Left ventricle myocardium inferior (tissue), 1 donor: ENCODE measurements around the gene VGF. TPM values are rescaled to one million over a fixed set of nuclear protein-coding genes. Genes with fewer than 3 reads are reported as not detected.
"Not testable (repeated sequence)": the region's sequence is repeated elsewhere in the genome, so short reads cannot be mapped to it uniquely, and the experiment has no call there.

Experiments used
- DNase-seq: peaks from one replicate; pipeline ENCODE4 v3.0.0-alpha.2; 2020
- H3K27ac ChIP-seq: fragments of 200-600 bp; replicated peaks from 2 replicates; pipeline ENCODE4 v1.8.0; 2021
- H3K27me3 ChIP-seq: fragments of 200-600 bp; 2 replicates; pipeline ENCODE4 v1.8.0; 2021; ENCODE audit warnings: low read depth
- H3K36me3 ChIP-seq: fragments of 200-600 bp; 2 replicates; pipeline ENCODE4 v1.8.0; 2021
- H3K4me1 ChIP-seq: fragments of 200-600 bp; 2 replicates; pipeline ENCODE4 v1.8.0; 2021
- H3K4me3 ChIP-seq: fragments of 200-600 bp; 2 replicates; pipeline ENCODE4 v1.8.0; 2021; ENCODE audit warnings: mild to moderate bottlenecking, moderate library complexity
- H3K9me3 ChIP-seq: fragments of 200-600 bp; replicated peaks from 2 replicates; pipeline ENCODE4 v1.8.0; 2021
- CTCF ChIP-seq: fragments of 200-600 bp; IDR thresholded peaks from 2 replicates; pipeline ENCODE4 v1.8.0; 2021; ENCODE audit warnings: antibody characterized with exemption, mild to moderate bottlenecking, borderline replicate concordance
- intact Hi-C: fragments of 100-400 bp; cut with micrococcal nuclease; formaldehyde crosslinking; loops from one replicate; pipeline ENCODE4 v1.11.0; 2022
- total RNA-seq: library from RNA; stranded (reverse); fragmentation: NEBNext Ultra II Directional; extraction: Animal tissue kit (Norgen Biotek cat#: 25700); gene quantifications from one replicate; pipeline ENCODE4 v1.2.1, GENCODE V29; 2021
- donor health status: DM: no; HTN: yes; CAD: no; lungs with severe emphysema.

Gene VGF
- total RNA-seq, 1 donor from 2014 or later, result not detected

- DNase-seq, result no peak
These were observed 42.1 kb upstream of the VGF start for GRCh38 chr7:101207459-101207858.

GRCh38 chr7:101206665-101207042 is 41.3 kb upstream of the VGF start:
- peaks cover 25% of the 10 kb centered on the region for H3K27me3 ChIP-seq
- H3K36me3 ChIP-seq, result peaks cover 51% of the 10 kb centered on the region
- no peak overlapping the region for H3K27ac ChIP-seq
- H3K4me3 ChIP-seq, result no peak overlapping the region
- TF ChIP-seq CTCF, result no peak
- peaks cover 8% of the 10 kb centered on the region for H3K4me1 ChIP-seq
- no peaks in the 10 kb centered on the region for H3K9me3 ChIP-seq
- no peak for DNase-seq
- intact Hi-C loops, result no loop called here

More at GRCh38 chr7:101207459-101207858, 42.1 kb upstream of the VGF start:
- Histone ChIP-seq H3K4me1 (peaks cover under 1% of the 10 kb centered on the region), H3K36me3 (peaks cover 58% of the 10 kb centered on the region), H3K27me3 (peaks cover 17% of the 10 kb centered on the region), H3K4me3 (no peak overlapping the region), H3K9me3 (no peaks in the 10 kb centered on the region), H3K27ac (no peak overlapping the region)
- no peak for TF ChIP-seq CTCF
- intact Hi-C loops, result no loop called here

GRCh38 chr7:101205901-101206664 is 40.7 kb upstream of the VGF start:
- no peak for DNase-seq
- no peak overlapping the region for H3K27ac ChIP-seq
- H3K27me3 ChIP-seq, result peaks cover 31% of the 10 kb centered on the region
- no peak overlapping the region for H3K4me3 ChIP-seq
- peaks cover 10% of the 10 kb centered on the region for H3K4me1 ChIP-seq
- H3K9me3 ChIP-seq, result no peaks in the 10 kb centered on the region
- H3K36me3 ChIP-seq, result peaks cover 46% of the 10 kb centered on the region
- TF ChIP-seq CTCF, result no peak
- intact Hi-C loops, result no loop called here

GRCh38 chr7:101203740-101204738 is 38.7 kb upstream of the VGF start:
- not testable (repeated sequence) for DNase-seq

GRCh38 chr7:101202603-101202918 is 37.2 kb upstream of the VGF start:
- no peak for TF ChIP-seq CTCF
- Histone ChIP-seq H3K27ac (no peak overlapping the region), H3K4me3 (no peak overlapping the region), H3K27me3 (peaks cover 66% of the 10 kb centered on the region), H3K4me1 (peaks cover 10% of the 10 kb centered on the region), H3K9me3 (no peaks in the 10 kb centered on the region), H3K36me3 (peaks cover 12% of the 10 kb centered on the region)
- no peak for DNase-seq
- intact Hi-C loops, result no loop called here

More at GRCh38 chr7:101203740-101204738, 38.7 kb upstream of the VGF start:
- H3K27ac ChIP-seq, H3K4me3 ChIP-seq, H3K4me1 ChIP-seq, intact Hi-C loops, H3K9me3 ChIP-seq: not testable (repeated sequence)
- Histone ChIP-seq H3K36me3 (peaks cover 25% of the 10 kb centered on the region), H3K27me3 (peaks cover 52% of the 10 kb centered on the region)
